GM12872 (cell line): Measurements from ENCODE around the gene CLRN1.

Source experiments
- TF ChIP-seq, protein P1 (sequence below): IDR thresholded peaks from 3 replicates; pipeline ENCODE4 v1.5.1; 2011; ENCODE audit warnings: low read depth, mild to moderate bottlenecking, low read length, moderate library complexity; ENCODE audit not compliant: insufficient read depth

The CLRN1 gene

DNA sequence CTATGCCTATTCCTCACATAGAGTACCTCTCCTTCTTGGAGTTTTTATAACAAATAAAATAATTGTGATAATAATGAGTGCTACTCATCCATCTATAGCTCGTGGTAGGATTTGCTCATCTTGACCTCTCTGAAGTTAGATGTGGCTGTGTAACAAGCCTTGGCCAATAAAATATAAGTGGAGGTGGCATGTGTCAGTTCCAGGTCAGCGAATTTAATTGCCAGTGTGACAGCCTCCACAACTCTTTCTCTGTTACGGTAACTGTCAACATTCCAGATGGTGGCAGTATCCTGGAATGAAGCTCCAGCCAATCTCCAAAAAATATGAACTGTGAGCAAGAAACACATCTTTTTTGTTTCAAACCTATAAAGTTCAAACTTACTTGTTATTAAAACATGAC is 13.8 kb downstream of the CLRN1 start:
- TF ChIP-seq, protein P1, sequence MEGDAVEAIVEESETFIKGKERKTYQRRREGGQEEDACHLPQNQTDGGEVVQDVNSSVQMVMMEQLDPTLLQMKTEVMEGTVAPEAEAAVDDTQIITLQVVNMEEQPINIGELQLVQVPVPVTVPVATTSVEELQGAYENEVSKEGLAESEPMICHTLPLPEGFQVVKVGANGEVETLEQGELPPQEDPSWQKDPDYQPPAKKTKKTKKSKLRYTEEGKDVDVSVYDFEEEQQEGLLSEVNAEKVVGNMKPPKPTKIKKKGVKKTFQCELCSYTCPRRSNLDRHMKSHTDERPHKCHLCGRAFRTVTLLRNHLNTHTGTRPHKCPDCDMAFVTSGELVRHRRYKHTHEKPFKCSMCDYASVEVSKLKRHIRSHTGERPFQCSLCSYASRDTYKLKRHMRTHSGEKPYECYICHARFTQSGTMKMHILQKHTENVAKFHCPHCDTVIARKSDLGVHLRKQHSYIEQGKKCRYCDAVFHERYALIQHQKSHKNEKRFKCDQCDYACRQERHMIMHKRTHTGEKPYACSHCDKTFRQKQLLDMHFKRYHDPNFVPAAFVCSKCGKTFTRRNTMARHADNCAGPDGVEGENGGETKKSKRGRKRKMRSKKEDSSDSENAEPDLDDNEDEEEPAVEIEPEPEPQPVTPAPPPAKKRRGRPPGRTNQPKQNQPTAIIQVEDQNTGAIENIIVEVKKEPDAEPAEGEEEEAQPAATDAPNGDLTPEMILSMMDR: no peak

DNA sequence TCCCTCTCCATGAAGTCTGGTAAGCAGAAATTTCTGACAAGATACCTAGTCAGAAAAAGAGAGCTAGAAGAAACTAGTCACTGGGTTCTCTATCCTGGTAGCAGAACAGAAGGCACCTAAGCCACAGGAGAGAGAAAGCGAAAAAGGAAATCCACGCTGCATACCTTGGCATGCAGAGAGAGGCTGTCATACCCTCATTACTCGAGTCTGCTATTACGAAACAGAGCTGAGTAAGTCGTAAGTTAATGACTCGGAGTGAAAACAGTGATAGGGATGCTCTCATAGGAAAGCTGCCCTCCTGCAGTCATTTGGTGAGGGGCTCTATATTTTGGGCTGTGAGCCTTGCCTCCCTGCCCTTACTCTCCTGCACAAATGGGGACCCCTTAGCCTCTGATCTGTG is 16.2 kb downstream of the CLRN1 start:
- TF ChIP-seq, protein P1: no peak

DNA sequence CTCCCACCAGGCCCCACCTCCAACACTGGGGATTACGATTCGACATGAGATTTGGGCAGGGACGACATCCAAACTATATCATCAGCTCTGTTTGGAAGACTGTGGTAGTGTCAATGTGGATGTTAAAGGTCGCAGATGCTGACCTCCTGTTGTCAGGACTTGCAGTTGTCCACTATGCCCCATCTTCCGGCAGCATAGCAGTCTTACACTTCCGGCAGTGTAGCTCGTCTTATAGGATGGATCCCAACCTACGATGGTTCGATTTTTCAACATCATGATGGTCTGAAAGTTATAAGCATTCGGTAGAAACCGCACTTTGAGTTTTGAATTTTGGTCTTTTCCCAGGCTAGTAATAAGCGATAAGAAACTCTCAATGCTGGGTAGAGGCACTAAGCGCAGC is 20.6 kb downstream of the CLRN1 start:
- TF ChIP-seq, protein P1: no peak

DNA sequence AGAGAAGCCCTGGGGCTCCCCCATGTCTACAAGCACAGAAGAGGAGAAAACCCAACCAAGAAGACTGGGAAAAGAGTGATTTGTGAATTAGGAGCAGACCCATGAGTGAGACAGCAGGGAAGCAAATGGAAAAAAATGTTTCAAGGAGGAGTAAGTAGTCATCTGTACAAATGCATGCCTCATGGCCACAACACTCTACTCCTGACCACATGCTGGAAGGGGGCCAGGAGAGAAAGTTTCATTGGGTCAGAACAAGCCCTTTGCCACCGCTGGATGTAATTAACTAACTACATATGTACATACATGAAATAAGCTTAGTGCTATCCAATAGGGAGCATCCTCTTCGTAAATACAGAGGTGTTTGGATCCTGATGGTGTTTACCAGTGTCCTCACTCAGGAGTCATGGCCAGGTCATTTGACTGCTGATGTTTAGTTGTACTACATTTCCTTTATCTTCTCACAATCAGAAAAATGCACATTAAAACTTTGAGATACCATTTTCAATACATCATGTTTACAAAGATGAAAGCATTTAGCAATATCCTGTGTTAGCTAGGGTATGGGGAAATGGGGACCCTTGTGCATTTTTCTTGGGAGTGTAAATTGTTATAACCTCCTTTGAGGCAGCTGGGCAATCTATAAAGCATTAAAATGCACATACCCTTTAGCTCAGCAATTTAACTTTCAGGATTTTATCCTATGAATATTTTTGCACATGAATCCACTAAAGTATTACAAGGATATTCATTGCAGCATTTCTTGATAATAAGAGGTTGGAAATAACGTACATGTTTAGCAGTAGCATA is 27.1 kb downstream of the CLRN1 start:
- TF ChIP-seq, protein P1: no peak

DNA sequence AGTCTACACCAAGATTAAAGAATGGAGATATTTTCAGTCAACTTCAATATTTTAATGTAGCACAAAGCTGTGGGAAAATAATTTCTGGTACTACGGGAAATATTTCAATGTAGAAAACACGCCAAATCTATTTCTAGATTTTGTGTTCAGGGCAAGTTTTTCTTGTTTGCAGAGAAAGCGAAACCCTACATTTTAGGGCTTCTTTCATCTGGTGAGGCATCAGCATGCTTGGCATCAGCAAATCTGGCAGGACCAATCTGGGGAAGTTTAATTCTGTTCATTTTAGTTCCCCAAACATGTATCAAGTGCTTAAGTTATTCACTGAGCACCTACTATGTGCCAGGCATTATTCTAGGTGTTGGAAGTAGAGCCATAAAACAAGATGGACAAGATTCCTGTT is 30.3 kb downstream of the CLRN1 start:
- TF ChIP-seq, protein P1: no peak

DNA sequence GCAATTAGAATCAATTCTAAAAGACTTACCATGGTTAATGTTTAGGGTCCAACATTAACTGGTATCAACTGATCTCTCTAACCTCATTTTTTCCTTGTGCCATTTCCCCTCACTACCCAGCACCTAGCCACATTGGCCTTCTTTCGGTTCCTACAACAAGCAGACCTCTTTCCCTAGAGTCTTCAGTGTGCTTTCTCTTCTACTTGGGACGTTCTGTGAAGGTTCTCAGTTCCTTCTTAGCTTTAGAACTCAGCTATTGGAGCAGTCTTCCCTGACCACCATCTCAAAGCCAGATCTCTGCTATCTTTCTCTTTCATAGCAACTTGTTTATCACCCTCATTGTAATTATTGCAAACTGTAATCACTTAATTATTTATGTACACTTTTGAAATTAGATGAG is 35.8 kb downstream of the CLRN1 start:
- TF ChIP-seq, protein P1: no peak

DNA sequence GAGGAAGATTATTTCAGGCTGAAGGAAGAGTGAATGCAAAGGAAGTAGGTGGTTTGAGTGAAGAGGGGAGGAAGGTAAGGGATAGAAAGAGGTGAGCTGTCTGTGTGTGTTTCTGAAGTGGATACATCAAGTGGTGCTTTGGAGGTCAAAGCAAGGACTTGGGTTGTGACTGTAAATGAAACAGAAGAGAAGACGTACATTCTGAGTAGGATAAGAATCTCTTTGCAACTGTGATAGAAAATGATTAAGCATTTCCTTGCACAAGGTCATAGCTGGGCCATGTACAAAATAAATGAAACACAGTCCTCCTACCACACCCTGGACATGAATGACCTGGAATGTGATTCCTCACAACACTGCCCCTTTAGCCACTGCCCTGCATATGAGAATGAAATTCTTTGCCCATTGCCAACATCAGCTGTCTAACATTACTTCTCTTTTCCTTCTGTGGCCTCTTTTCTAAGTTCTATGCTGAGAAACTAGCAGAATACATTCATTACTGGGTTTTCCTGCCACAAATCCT is 39.0 kb downstream of the CLRN1 start:
- TF ChIP-seq, protein P1: no peak
